Measurements from ENCODE around the gene U2AF1L4.

The U2AF1L4 gene

DNA sequence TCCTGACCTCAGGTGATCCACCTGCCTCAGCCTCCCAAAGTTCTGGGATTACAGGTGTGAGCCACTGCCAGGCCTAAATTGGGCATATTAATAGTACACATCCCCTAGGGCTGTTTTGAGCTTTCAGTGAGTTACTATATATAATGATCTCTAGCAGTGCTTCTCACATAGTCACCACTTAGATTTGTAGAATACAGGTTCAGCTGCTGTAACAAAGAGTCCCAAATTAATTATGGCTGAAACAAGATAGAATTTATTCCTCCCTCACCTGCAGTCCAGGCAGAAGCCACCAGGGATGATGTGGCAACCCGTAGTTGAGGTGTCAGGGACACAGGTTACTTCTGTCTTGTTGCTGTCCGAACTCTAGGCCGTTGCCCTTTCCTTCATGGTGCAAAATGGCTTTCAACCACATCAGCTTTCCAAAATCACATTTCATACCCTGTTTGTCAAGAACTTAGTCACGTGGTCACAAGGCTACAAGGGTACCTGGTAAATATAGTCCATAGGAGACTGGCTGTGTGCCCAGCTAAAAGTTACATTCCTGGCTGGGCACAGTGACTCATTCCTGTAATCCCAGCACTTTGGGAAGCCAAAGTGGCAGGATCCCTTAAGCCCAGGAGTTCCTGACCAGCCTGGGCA, 15.6 kb upstream of the U2AF1L4 start:
- Histone ChIP-seq H3K27me3 (ENCODE audit: control insufficient read depth, insufficient read depth, low read length) (no peaks in the 10 kb centered on the region), H3K4me1 (ENCODE audit: control insufficient read depth, insufficient read depth, low read length) (peaks cover 2% of the 10 kb centered on the region), H3K27ac (ENCODE audit: low read depth, low read length) (no peak overlapping the region), H3K9ac (ENCODE audit: low read length) (no peak overlapping the region), H3K36me3 (ENCODE audit: control insufficient read depth, insufficient read depth, low read length) (no peaks in the 10 kb centered on the region), H3K4me3 (ENCODE audit: low read length) (no peak overlapping the region)

DNA sequence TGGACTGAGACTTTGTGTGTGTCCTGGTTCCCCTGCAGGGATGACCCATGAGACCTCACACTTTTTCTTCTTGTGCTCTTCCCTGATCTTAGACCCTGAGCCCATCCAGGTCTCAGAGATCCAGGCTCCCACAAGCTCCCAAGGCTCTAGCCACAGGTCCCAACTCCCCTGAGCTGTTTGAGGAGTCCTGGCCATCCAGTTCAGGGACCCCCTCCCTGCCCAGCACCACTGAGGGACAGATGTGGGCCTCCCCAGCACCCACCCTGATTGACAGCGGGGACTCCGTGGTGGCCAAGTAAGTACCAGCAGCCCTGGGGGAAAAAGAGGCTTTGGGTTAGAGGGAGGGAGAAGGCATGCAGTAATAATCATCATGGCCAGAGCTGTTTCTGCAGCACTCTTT, 14.5 kb upstream of the U2AF1L4 start:
- no peaks in the 10 kb centered on the region for H3K27me3 ChIP-seq (ENCODE audit: control insufficient read depth, insufficient read depth, low read length)
- H3K9ac ChIP-seq (ENCODE audit: low read length), result no peak overlapping the region

DNA sequence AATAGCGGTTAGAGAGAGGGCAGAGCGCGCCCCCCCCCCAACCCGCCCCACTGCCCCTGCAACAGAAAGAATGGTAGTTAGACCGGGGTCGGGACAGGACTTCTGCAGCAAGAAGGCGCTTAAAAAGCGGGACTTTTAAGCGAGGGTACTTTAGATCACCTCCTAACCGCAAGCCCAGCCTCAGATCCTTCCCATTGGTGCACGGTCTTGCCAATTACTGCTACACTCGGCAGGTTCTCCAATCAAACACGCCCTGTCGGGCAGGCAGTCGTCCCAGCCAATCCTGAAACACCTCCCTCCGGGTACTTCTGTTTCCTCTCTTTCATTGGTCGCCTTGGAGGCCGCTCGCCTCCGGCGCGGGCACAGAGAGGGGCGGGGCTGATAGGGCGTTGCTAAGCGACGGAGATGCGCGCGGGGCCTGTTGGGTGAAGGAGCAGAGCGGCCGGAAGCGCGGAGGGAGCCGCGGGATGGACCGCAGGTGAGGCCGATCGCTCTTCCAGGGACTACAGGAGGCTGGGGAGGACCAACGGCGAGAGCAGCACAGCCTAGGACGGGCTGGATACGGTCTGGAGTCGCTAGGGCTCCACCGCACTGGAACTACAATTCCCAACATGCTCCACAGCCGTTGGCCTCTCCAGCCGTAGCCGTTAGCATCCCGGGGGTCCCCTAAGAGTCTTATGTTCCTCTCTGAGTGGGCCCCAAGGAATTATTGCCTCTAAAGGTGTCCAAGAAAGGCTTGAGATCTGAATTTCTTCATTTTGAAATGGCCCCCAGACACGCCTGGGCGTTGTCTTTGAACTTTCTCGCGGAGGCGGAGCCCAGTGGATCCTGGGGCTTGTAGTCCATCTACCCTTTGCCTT, 12.8 kb upstream of the U2AF1L4 start, which contains the start of gene PROSER3:
PROSER3 (plus strand) TSS at position 428 of the 860 bp plus-strand sequence; CDS start at position 468, 40 bp downstream.
- Histone ChIP-seq H3K27ac (ENCODE audit: low read depth, low read length) (peak within 1 kb of the TSS; percentile 99), H3K9ac (ENCODE audit: low read length) (peak within 1 kb of the TSS; percentile 100), H3K4me3 (ENCODE audit: low read length) (peak within 1 kb of the TSS; percentile 100), H3K36me3 (ENCODE audit: control insufficient read depth, insufficient read depth, low read length) (peaks cover 11% of the 10 kb centered on the region), H3K27me3 (ENCODE audit: control insufficient read depth, insufficient read depth, low read length) (no peaks in the 10 kb centered on the region), H3K4me1 (ENCODE audit: control insufficient read depth, insufficient read depth, low read length) (peaks cover 13% of the 10 kb centered on the region)

More for the DNA sequence above, 14.5 kb upstream of the U2AF1L4 start:
- Histone ChIP-seq H3K4me3 (ENCODE audit: low read length) (no peak overlapping the region), H3K36me3 (ENCODE audit: control insufficient read depth, insufficient read depth, low read length) (no peaks in the 10 kb centered on the region), H3K27ac (ENCODE audit: low read depth, low read length) (no peak overlapping the region), H3K4me1 (ENCODE audit: control insufficient read depth, insufficient read depth, low read length) (peaks cover 7% of the 10 kb centered on the region)

DNA sequence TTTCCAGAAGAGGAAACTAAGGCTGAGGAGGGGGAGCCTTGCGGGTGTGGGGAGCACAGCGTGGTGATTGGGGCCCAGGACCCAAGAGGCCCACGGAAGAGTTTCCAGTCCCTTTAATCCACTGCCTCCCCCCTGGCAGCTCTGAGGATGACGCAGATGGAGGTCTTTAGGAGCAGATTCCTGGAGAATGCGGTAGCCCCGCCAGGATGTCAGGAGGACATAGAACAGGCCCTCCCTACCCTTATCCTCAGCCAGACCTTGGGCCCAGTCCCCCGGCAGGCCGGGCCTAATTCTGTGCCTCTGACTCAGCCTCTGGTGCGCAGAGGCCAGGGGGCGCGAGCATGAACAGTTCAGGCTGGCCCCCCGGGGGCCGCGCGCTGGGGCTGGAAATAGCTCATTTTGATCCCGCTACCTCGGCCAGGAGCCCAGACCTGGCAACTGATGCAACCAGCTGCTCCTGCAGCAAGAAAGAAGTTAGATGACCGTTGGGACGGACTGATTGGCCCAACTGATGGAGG, 12.1 kb upstream of the U2AF1L4 start:
- Histone ChIP-seq H3K9ac (ENCODE audit: low read length) (peak overlapping the region; percentile 84), H3K4me1 (ENCODE audit: control insufficient read depth, insufficient read depth, low read length) (peaks cover 13% of the 10 kb centered on the region), H3K4me3 (ENCODE audit: low read length) (peak overlapping the region; percentile 61), H3K27ac (ENCODE audit: low read depth, low read length) (peak overlapping the region; percentile 99), H3K36me3 (ENCODE audit: control insufficient read depth, insufficient read depth, low read length) (peaks cover 16% of the 10 kb centered on the region), H3K27me3 (ENCODE audit: control insufficient read depth, insufficient read depth, low read length) (no peaks in the 10 kb centered on the region)

DNA sequence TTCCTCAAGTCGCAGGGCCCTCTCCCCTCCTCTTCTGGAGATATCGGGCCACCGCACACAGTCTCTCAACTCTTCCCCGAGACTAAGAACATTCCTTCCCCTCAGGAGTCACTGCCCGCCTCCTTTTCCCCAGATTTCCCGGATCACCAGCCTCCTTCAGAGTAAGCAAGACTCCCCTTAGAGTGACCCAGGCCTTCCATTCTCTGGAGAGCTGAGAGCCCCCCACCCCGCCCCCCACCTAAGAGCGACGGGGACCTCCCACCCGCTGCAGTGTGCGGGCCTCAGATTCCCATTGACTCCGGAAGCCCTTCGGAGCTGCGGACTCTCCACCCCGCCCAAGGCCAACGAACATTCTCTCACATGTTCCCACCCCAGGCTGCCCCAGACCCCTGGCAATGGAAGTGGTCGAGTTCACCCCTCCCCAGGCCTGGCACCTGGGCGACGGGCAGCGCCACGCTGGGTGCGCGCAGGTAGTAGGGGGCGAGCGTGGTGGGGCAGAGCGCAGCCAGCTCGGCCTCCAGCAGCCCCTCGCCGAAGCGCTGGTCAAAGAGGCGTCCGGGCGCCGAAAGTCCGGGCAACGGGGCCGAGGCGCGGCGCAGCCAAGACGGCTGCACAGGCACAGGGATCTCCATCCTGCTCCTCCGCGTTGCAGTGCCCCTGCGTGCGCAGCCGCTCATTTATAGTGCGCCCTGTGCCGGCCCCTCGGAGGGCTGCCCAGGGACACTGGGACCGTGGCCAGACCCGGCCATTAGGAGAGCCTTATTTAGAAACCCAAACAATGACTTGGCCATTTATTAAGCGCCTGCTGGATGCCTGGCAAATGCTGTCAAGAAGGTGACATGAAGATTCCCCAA, 11.4 kb upstream of the U2AF1L4 start, which contains the start of gene HSPB6:
HSPB6 (minus strand) TSS at position 653 of the 854 bp plus-strand sequence; CDS start at position 632, 21 bp downstream.
- peak within 1 kb of the TSS; percentile 61 for H3K4me3 ChIP-seq (ENCODE audit: low read length)
- peaks cover 18% of the 10 kb centered on the region for H3K36me3 ChIP-seq (ENCODE audit: control insufficient read depth, insufficient read depth, low read length)
- H3K27me3 ChIP-seq (ENCODE audit: control insufficient read depth, insufficient read depth, low read length), result no peaks in the 10 kb centered on the region
- peaks cover 13% of the 10 kb centered on the region for H3K4me1 ChIP-seq (ENCODE audit: control insufficient read depth, insufficient read depth, low read length)
- peak within 1 kb of the TSS; percentile 99 for H3K27ac ChIP-seq (ENCODE audit: low read depth, low read length)
- H3K9ac ChIP-seq (ENCODE audit: low read length), result peak within 1 kb of the TSS; percentile 84

DNA sequence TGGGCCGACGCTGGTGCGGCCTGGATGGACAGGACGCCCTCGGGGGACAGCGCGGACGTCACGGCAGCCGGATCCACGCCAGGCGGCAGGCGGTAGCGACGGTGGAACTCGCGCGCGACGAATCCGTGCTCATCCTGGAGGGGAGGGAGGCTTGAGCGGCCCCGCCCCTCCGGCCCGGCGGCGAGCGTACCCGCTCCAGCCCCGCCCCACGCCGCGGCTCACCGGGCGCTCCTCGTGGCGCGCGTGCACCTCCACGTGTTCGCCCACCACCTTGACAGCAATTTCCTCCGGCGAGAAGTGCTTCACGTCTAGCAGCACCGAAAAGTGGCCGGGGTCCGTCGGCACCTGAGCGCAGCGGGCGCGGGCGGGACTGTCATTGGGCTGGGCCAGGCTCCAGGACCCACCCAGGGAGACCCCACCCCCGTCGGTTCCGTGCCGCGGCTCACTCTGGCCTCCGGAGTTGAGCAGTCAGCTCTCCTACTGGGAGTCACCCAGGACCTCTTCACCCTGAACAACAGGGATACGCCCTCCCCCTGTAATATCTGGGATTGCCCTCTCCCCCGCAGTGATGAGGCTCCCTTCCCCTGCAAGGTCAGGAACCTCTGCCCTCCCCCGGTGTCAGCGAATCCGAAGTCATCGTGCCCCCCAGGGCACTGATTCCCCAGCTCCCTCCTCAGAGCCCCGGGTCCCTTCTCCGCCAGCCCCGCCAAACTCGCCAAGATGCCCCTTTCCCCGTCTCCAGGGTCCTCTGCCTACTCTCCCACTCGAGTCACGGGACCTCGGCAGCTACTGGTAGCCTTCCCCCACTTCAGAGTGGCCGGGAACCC, 10.5 kb upstream of the U2AF1L4 start:
- Histone ChIP-seq H3K27me3 (ENCODE audit: control insufficient read depth, insufficient read depth, low read length) (no peaks in the 10 kb centered on the region), H3K4me1 (ENCODE audit: control insufficient read depth, insufficient read depth, low read length) (peaks cover 13% of the 10 kb centered on the region), H3K4me3 (ENCODE audit: low read length) (peak overlapping the region; percentile 61), H3K9ac (ENCODE audit: low read length) (peak overlapping the region; percentile 84), H3K36me3 (ENCODE audit: control insufficient read depth, insufficient read depth, low read length) (peaks cover 18% of the 10 kb centered on the region), H3K27ac (ENCODE audit: low read depth, low read length) (peak overlapping the region; percentile 99)

DNA sequence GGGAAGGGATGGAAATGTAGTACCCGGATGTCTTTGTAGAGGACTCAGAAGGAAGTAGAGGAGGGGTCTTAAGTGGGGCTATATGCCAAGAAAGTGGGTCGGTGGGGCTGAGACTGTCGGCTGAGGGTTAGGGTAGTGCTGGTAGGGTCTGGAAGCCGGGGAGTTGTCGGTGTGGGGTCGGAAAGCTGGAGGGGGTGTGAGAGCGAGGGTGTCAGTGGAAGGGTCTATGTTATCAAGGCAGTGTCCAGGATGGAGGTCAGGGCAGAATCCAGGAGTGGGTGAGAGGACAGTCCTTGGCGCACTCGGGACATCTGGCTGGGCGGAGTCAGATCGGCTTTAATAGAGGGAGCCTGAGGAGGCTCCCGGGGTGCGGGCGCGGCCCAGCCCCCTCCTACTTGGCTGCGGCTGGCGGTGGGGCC, 9.9 kb upstream of the U2AF1L4 start:
- Histone ChIP-seq H3K9ac (ENCODE audit: low read length) (peak overlapping the region; percentile 10), H3K27me3 (ENCODE audit: control insufficient read depth, insufficient read depth, low read length) (no peaks in the 10 kb centered on the region), H3K27ac (ENCODE audit: low read depth, low read length) (peak overlapping the region; percentile 99), H3K4me1 (ENCODE audit: control insufficient read depth, insufficient read depth, low read length) (peaks cover 13% of the 10 kb centered on the region), H3K36me3 (ENCODE audit: control insufficient read depth, insufficient read depth, low read length) (peaks cover 18% of the 10 kb centered on the region), H3K4me3 (ENCODE audit: low read length) (peak overlapping the region; percentile 60)

DNA sequence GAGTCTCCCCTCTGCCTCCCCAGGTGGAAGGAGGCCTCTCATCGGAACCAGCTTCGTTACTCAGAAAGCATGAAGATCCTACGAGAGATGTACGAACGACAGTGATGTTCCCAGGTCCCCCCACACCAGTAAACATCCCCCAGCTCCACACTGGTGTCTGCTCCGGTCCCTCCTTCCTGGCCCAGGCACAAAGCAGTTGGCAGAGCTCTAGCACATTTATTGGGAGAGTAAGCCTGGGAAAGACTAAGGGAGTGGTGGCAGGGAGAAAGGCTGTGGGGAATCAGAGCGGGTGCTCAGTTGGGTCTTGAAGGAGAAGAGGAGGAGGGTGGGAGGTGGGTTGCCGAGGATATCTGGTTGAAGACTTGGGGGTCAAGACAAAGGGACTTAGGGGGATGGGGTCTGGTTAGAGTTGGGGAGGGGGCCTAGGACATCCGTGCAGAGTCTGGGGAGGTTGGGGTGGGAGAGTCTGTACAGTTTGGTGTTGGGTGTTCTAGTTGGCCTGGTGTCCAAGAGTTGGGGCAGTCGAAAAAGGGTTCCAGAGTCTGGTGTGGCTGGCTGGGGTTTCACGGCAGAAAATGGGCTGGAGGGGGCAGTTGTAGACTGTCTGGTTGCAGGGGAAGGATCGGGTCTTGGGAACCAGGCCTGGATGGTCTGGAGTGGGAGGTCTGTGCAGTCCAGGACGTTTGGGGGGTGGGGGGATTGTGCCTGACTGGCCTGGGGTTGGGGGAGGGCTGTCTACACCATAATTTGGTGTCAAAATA, 9.3 kb upstream of the U2AF1L4 start:
- peak overlapping the region; percentile 60 for H3K4me3 ChIP-seq (ENCODE audit: low read length)
- H3K36me3 ChIP-seq (ENCODE audit: control insufficient read depth, insufficient read depth, low read length), result peaks cover 18% of the 10 kb centered on the region
- peaks cover 15% of the 10 kb centered on the region for H3K4me1 ChIP-seq (ENCODE audit: control insufficient read depth, insufficient read depth, low read length)
- H3K9ac ChIP-seq (ENCODE audit: low read length), result peak overlapping the region; percentile 17
- H3K27me3 ChIP-seq (ENCODE audit: control insufficient read depth, insufficient read depth, low read length), result no peaks in the 10 kb centered on the region
- peak overlapping the region; percentile 99 for H3K27ac ChIP-seq (ENCODE audit: low read depth, low read length)

DNA sequence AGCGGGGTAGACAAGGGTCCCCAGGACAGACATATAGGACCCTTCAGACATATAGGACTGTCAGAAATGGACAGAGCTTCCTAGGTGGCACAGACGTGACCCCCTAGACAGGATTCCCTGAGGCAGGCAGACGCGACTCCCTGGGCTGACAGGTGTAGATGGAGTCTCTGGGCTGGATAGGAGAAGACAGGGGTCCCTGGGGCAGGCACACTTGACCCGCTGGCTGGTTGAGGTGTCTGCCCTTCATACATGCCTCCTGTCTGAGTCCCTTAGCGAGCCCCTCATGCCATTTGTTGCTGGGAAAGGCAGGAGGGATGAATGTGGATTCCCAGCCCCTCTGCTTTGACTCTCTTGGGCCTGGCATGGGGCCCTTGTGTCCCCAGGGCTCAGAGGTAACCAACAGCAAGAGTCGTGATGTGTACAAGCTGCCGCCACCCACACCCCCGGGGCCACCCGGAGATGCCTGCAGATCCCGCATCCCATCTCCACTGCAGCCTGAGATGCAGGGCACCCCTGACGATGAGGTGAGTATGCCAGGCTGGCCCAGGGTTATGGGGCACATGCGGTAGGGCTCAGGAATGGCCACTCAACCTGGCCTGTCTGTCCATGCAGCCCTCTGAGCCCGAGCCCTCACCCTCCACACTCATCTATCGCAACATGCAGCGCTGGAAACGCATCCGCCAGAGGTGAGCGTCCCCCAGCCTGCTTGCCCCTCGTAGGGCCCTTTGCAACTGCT, 8.6 kb upstream of the U2AF1L4 start:
- Histone ChIP-seq H3K27ac (ENCODE audit: low read depth, low read length) (peak overlapping the region; percentile 99), H3K36me3 (ENCODE audit: control insufficient read depth, insufficient read depth, low read length) (peaks cover 18% of the 10 kb centered on the region), H3K4me1 (ENCODE audit: control insufficient read depth, insufficient read depth, low read length) (peaks cover 19% of the 10 kb centered on the region), H3K27me3 (ENCODE audit: control insufficient read depth, insufficient read depth, low read length) (no peaks in the 10 kb centered on the region), H3K9ac (ENCODE audit: low read length) (peak overlapping the region; percentile 17), H3K4me3 (ENCODE audit: low read length) (no peak overlapping the region)

DNA sequence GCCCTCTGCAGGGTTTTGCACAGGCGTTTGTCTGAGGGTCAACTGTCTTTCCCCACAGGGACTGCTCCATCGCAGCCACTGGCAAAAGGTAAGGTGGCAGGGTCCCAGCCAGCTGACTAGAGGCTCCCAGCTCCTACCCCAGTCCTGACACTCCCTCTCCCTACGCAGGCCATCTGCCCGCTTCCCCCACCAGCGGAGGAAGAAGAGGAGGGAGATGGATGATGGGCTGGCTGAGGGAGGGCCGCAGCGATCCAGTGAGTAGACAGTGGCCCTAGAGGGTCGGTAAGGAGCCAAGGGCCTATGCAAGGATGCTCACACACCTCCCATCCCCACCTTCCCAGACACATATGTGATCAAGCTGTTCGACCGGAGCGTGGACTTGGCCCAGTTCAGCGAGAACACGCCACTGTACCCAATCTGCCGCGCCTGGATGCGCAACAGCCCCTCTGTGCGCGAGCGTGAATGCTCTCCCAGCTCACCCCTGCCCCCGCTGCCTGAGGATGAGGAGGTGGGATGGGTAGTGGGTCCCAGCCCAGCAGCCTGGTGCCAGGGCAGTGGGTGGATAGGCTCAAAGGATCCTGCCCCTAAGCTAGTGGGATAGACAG, 7.6 kb upstream of the U2AF1L4 start:
- H3K36me3 ChIP-seq (ENCODE audit: control insufficient read depth, insufficient read depth, low read length), result peaks cover 18% of the 10 kb centered on the region
- H3K4me1 ChIP-seq (ENCODE audit: control insufficient read depth, insufficient read depth, low read length), result peaks cover 19% of the 10 kb centered on the region
- no peak overlapping the region for H3K4me3 ChIP-seq (ENCODE audit: low read length)
- no peak overlapping the region for H3K27ac ChIP-seq (ENCODE audit: low read depth, low read length)
- H3K27me3 ChIP-seq (ENCODE audit: control insufficient read depth, insufficient read depth, low read length), result no peaks in the 10 kb centered on the region
- no peak overlapping the region for H3K9ac ChIP-seq (ENCODE audit: low read length)

Data from rectal smooth muscle tissue (tissue), 1 donor.